GM12878 (cell line): ENCODE data around the gene FOXO1. TPM values are rescaled to one million over a fixed set of nuclear protein-coding genes. Genes with fewer than 3 reads are reported as not detected.

Experiments used
- ATAC-seq: fragments of 200-7000 bp; cut with Tn5 transposase; 3 replicates; pipeline ENCODE4 v1.9.1; 2020; ENCODE audit warnings: mild to moderate bottlenecking, moderate library complexity
- BruUV-seq: library from RNA; stranded (reverse); fragments of 400-500 nt; replicated peaks from 2 replicates; lab custom pipeline; 2021; lab: Mats Ljungman, UMichigan
- CTCF ChIA-PET: fragments of 300-600 bp; sonication (Branson Sonifier 250); formaldehyde crosslinking; extraction: SDS; loops from one replicate; lab custom pipeline; 2021; ENCODE audit warnings: inconsistent platforms; lab: Yijun Ruan, JAX
- POLR2A ChIA-PET: fragments of 350-600 bp; formaldehyde crosslinking; extraction: SDS; loops from one replicate; lab custom pipeline; 2021; ENCODE audit warnings: inconsistent platforms; lab: Charles Lee
- RAD21 ChIA-PET: fragments of 300-600 bp; sonication (Branson Sonifier 250); formaldehyde crosslinking; loops from one replicate; lab custom pipeline; 2023; ENCODE audit warnings: antibody characterized with exemption; ENCODE audit not compliant: unreplicated experiment; lab: Charles Lee
- SMC1A ChIA-PET: fragments of 300-600 bp; sonication (Branson Sonifier 250); formaldehyde crosslinking; loops from one replicate; lab custom pipeline; 2023; ENCODE audit not compliant: unreplicated experiment, uncharacterized antibody; lab: Charles Lee
- DNase-seq: peaks from one replicate; pipeline ENCODE4 v3.0.0-alpha.2; 2011; ENCODE audit warnings: low read depth, low spot score
- FAIRE-seq: peaks from 3 replicates; lab custom pipeline; 2011; peaks lifted over from hg19 to GRCh38; lab: Jason Lieb, UNC
- H2AFZ ChIP-seq: 2 replicates; pipeline ENCODE4 v1.6.0; 2011; ENCODE audit warnings: low read depth, low read length, control low read depth; ENCODE audit not compliant: control insufficient read depth
- H3K27ac ChIP-seq: 2 replicates; pipeline ENCODE4 v1.5.1; 2011; ENCODE audit warnings: control low read depth; ENCODE audit not compliant: control insufficient read depth, insufficient read depth
- H3K27me3 ChIP-seq, 2 experiments: replicated peaks in 1 of 2; 2 replicates each; pipeline versions ENCODE4 v1.6.0 to v1.6.1; 2011; ENCODE audit warnings: low read length in 1 of 2; ENCODE audit not compliant: control insufficient read depth in 2 of 2, insufficient read depth in 2 of 2
- H3K36me3 ChIP-seq, 2 experiments: 2 replicates each; pipeline ENCODE4 v1.5.1; 2011; ENCODE audit warnings: low read length in 1 of 2; ENCODE audit not compliant: control insufficient read depth in 2 of 2, insufficient read depth in 2 of 2
- H3K4me1 ChIP-seq: 2 replicates; pipeline ENCODE4 v1.6.1; 2011; ENCODE audit warnings: mild to moderate bottlenecking, low read length, moderate library complexity, mixed read lengths; ENCODE audit not compliant: control insufficient read depth, insufficient read depth
- H3K4me2 ChIP-seq: 2 replicates; pipeline ENCODE4 v1.6.0; 2011; ENCODE audit warnings: control low read depth; ENCODE audit not compliant: control insufficient read depth, insufficient read depth
- H3K4me3 ChIP-seq: fragments of 200-600 bp; sonication (generic); 2 replicates; pipeline ENCODE4 v1.5.1; 2016
- H3K79me2 ChIP-seq: 2 replicates; pipeline ENCODE4 v1.6.0; 2011; ENCODE audit warnings: low read length; ENCODE audit not compliant: control insufficient read depth, insufficient read depth
- H3K9ac ChIP-seq: 2 replicates; pipeline ENCODE4 v1.8.0; 2011; ENCODE audit warnings: low read length, control low read depth, mixed read lengths; ENCODE audit not compliant: control insufficient read depth, insufficient read depth
- H3K9me3 ChIP-seq: replicated peaks from 3 replicates; pipeline ENCODE4 v1.5.1; 2011; ENCODE audit warnings: mild to moderate bottlenecking, low read length; ENCODE audit not compliant: control insufficient read depth, insufficient read depth
- H4K20me1 ChIP-seq: 2 replicates; pipeline ENCODE4 v1.6.0; 2011; ENCODE audit not compliant: control insufficient read depth, insufficient read depth
- CBX3 ChIP-seq: fragments of 200-600 bp; sonication (generic); IDR thresholded peaks from 2 replicates; pipeline ENCODE4 v1.6.1; 2016; ENCODE audit warnings: low read depth, borderline replicate concordance
- CBX5 ChIP-seq: sonication (generic); IDR thresholded peaks from 2 replicates; pipeline ENCODE4 v1.6.1; 2016; ENCODE audit warnings: low read depth, moderate library complexity, mild to moderate bottlenecking, inconsistent platforms
- EZH2 ChIP-seq: IDR thresholded peaks from 2 replicates; pipeline ENCODE4 v1.6.1; 2012; ENCODE audit warnings: low read depth, mild to moderate bottlenecking, control low read depth, inconsistent platforms, low read length, borderline replicate concordance; ENCODE audit not compliant: control insufficient read depth
- NFXL1 ChIP-seq: fragments of 450-650 bp; IDR thresholded peaks from 2 replicates; pipeline ENCODE4 v1.6.1; 2017; ENCODE audit warnings: antibody characterized with exemption, mild to moderate bottlenecking, borderline replicate concordance
- NFYA ChIP-seq: IDR thresholded peaks from 2 replicates; pipeline ENCODE4 v1.6.1; 2011; ENCODE audit warnings: low read depth, mild to moderate bottlenecking, low read length, improper control_type of control experiment, borderline replicate concordance
- NR2F1 ChIP-seq: fragments of 450-650 bp; conservative IDR thresholded peaks from 2 replicates; pipeline ENCODE4 v1.6.1; 2017; ENCODE audit warnings: mild to moderate bottlenecking
- POLR2AphosphoS2 ChIP-seq: IDR thresholded peaks from 2 replicates; pipeline ENCODE4 v1.6.1; 2011; ENCODE audit warnings: low read depth, mild to moderate bottlenecking, low read length, improper control_type of control experiment, moderate library complexity
- RAD21 ChIP-seq: IDR thresholded peaks from 2 replicates; pipeline ENCODE4 v1.6.1; 2011; ENCODE audit warnings: mild to moderate bottlenecking, low read depth, low read length, moderate library complexity; ENCODE audit not compliant: insufficient read depth
- RUNX3 ChIP-seq: IDR thresholded peaks from 2 replicates; pipeline ENCODE4 v1.6.1; 2012; ENCODE audit warnings: low read length, inconsistent platforms
- SREBF1 ChIP-seq: IDR thresholded peaks from 2 replicates; pipeline ENCODE4 v1.6.1; 2012; ENCODE audit warnings: mild to moderate bottlenecking, low read length
- SREBF2 ChIP-seq: IDR thresholded peaks from 2 replicates; pipeline ENCODE4 v1.6.1; 2012; ENCODE audit warnings: mild to moderate bottlenecking, low read length
- YY1 ChIP-seq: IDR thresholded peaks from 2 replicates; pipeline ENCODE4 v1.6.1; 2011; ENCODE audit warnings: low read depth, mild to moderate bottlenecking, low read length
- ZNF217 ChIP-seq: fragments of 450-650 bp; IDR thresholded peaks from 2 replicates; pipeline ENCODE4 v1.6.1; 2017; ENCODE audit warnings: antibody characterized with exemption, mild to moderate bottlenecking
- WGBS: methylation state at CpG from one replicate; pipeline ENCODE4 v1.1.6; 2016; ENCODE audit warnings: low lambda C conversion rate; ENCODE audit not compliant: insufficient replicate concordance, insufficient coverage; ENCODE audit errors: missing lambda C conversion rate; 5-methylcytosine and 5-hydroxymethylcytosine counted together
- in situ Hi-C: fragments of 300-500 bp; cut with MboI; formaldehyde crosslinking; loops from 9 replicates; pipeline ENCODE4 v1.14.3; 2018; ENCODE audit warnings: mixed read lengths
- intact Hi-C: fragments of 100-400 bp; cut with micrococcal nuclease; formaldehyde crosslinking; loops from one replicate; pipeline ENCODE4 v1.14.2; 2022; ENCODE audit not compliant: unreplicated experiment
- polyA plus RNA-seq, 11 experiments: library from polyadenylated mRNA; depleted of rRNA in 4 of 11; unstranded in 6 of 11; stranded (reverse) in 5 of 11; fragments of >200 nt; fragmentation: Nextera tagmentation in 4 of 11; fragmentation: Illumina TruSeq in 1 of 11; extraction: Ambion mirVana in 4 of 11; extraction: Trizol in 1 of 11; gene quantifications; 1 replicate in 1 of 11; 2 replicates in 10 of 11; pipeline versions ENCODE4 v1.2.1 to v1.2.3, GENCODE V29; 2011 to 2016; ENCODE audit warnings: inconsistent platforms in 2 of 11, missing spikeins in 2 of 11, low read depth in 1 of 11
- total RNA-seq, 4 experiments: library from RNA; depleted of rRNA in 3 of 4; stranded (reverse); fragments of >200 nt in 3 of 4; fragmentation: Illumina TruSeq in 1 of 4; extraction: Trizol in 1 of 4; gene quantifications; 2 replicates each; pipeline versions ENCODE4 v1.2.1 to v1.2.3, GENCODE V29; 2013 to 2021
- TF ChIP-seq, protein P1 (sequence below): IDR thresholded peaks from 2 replicates; pipeline ENCODE4 v1.6.1; 2011; ENCODE audit warnings: low read depth, mild to moderate bottlenecking, low read length, moderate library complexity, borderline replicate concordance; ENCODE audit errors: extremely low read depth
- TF ChIP-seq, protein P2 (sequence below): fragments of 450-650 bp; formaldehyde crosslinking; IDR thresholded peaks from 2 replicates; pipeline ENCODE4 v1.4.0; 2022; ENCODE audit warnings: mild to moderate bottlenecking, moderate library complexity
- TF ChIP-seq, protein P3 (sequence below): IDR thresholded peaks from 2 replicates; pipeline ENCODE4 v1.6.1; 2011; ENCODE audit warnings: borderline replicate concordance, low read depth, mild to moderate bottlenecking, moderate library complexity, low read length; ENCODE audit not compliant: insufficient read depth, poor library complexity, severe bottlenecking
- TF ChIP-seq, protein P4 (sequence below): fragments of 450-650 bp; IDR thresholded peaks from 2 replicates; pipeline ENCODE4 v1.6.1; 2014; ENCODE audit warnings: mild to moderate bottlenecking

Gene FOXO1
- total and polyA plus RNA-seq, 10 of the 15 experiments (the other 5 are each of a cell fraction or from before 2014, with no cell fraction given): 0.58 to 8.3 (median 0.88) TPM

DNA sequence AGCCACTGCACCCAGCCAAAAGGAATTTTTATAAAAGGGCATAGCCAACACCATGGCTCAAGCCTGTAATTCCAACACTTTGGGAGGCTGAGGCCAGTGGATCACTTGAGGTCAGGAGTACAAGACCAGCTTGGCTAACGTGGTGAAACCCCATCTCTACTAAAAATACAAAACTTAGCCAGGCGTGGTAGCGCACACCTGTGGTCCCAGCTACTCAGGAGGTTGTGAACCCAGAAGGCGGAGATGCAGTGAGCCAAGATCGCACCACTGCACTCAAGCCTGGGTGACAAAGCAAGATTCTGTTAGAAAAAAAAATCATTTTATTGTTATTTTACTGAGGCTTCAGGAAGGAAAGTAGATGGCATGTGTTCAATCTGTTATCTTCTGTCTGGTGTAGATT lies 31.3 kb upstream of the FOXO1 start (continued):
- TF ChIP-seq, protein P1, sequence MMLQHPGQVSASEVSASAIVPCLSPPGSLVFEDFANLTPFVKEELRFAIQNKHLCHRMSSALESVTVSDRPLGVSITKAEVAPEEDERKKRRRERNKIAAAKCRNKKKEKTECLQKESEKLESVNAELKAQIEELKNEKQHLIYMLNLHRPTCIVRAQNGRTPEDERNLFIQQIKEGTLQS: no peak

DNA sequence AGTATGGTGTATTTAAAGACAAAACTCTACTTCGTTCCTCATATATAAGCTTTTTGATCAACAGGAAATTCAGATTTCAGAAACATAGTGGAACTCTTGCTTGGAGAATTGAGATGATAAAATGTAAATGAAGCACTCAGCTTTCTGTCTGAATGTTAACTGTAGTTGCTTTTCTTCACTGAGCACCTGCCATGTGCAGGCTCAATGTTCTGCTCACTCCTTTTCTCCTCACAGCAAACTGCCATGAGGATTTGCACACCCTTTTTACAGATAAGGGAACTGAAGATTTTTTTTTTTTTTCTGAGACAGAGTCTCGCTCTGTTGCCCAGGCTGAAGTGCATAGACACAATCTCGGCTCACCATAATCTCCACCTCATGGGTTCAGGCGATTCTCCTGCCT lies 28.0 kb upstream of the FOXO1 start:
- Histone ChIP-seq H3K9ac (no peak overlapping the region), H3K4me2 (no peak overlapping the region), H4K20me1 (no peaks in the 10 kb centered on the region), H2AFZ (no peak overlapping the region), H3K4me1 (peaks cover 22% of the 10 kb centered on the region), H3K9me3 (no peaks in the 10 kb centered on the region), H3K4me3 (no peak overlapping the region), H3K36me3 (no peaks in the 10 kb centered on the region)
- no TSS peak for BruUV-seq
- ChIA-PET CTCF (interaction anchor here (0.6 to 2.9 kb wide), 6 partner anchors 11 to 752 kb away, joined by 3 to 9 read pairs (median 4); no protein-coding TSS in a partner anchor), SMC1A (interaction anchor here (0.6 to 0.7 kb wide), 3 partner anchors 51 to 925 kb away, joined by 3 read pairs; no protein-coding TSS in a partner anchor), RAD21 (no interaction called here)
- ATAC-seq (no peak), FAIRE-seq (no peak)
- intact Hi-C loops (no loop called here), in situ Hi-C loops (loop anchor here (25.0 kb wide), 1 partner anchor 1632 kb away; no protein-coding TSS in a partner anchor)
- 37% methylated on average over 4 of the region's 4 CpGs for WGBS
- no peak for TF ChIP-seq POLR2AphosphoS2
- TF ChIP-seq, protein P2, sequence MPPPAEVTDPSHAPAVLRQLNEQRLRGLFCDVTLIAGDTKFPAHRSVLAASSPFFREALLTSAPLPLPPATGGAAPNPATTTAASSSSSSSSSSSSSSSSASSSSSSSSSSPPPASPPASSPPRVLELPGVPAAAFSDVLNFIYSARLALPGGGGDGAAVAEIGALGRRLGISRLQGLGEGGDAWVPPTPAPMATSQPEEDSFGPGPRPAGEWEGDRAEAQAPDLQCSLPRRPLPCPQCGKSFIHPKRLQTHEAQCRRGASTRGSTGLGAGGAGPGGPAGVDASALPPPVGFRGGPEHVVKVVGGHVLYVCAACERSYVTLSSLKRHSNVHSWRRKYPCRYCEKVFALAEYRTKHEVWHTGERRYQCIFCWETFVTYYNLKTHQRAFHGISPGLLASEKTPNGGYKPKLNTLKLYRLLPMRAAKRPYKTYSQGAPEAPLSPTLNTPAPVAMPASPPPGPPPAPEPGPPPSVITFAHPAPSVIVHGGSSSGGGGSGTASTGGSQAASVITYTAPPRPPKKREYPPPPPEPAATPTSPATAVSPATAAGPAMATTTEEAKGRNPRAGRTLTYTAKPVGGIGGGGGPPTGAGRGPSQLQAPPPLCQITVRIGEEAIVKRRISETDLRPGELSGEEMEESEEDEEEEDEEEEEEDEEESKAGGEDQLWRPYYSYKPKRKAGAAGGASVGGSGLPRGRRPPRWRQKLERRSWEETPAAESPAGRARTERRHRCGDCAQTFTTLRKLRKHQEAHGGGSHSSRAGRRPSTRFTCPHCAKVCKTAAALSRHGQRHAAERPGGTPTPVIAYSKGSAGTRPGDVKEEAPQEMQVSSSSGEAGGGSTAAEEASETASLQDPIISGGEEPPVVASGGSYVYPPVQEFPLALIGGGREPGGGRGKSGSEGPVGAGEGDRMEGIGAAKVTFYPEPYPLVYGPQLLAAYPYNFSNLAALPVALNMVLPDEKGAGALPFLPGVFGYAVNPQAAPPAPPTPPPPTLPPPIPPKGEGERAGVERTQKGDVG (CRISPR knock-in tag): no peak
- TF ChIP-seq, protein P3, sequence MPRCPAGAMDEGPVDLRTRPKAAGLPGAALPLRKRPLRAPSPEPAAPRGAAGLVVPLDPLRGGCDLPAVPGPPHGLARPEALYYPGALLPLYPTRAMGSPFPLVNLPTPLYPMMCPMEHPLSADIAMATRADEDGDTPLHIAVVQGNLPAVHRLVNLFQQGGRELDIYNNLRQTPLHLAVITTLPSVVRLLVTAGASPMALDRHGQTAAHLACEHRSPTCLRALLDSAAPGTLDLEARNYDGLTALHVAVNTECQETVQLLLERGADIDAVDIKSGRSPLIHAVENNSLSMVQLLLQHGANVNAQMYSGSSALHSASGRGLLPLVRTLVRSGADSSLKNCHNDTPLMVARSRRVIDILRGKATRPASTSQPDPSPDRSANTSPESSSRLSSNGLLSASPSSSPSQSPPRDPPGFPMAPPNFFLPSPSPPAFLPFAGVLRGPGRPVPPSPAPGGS: no peak
- TF ChIP-seq SREBF1: no peak
- no peak for TF ChIP-seq NR2F1
- no peak for TF ChIP-seq ZNF217
- no peak for TF ChIP-seq YY1
- TF ChIP-seq RAD21: no peak
- TF ChIP-seq, protein P4, sequence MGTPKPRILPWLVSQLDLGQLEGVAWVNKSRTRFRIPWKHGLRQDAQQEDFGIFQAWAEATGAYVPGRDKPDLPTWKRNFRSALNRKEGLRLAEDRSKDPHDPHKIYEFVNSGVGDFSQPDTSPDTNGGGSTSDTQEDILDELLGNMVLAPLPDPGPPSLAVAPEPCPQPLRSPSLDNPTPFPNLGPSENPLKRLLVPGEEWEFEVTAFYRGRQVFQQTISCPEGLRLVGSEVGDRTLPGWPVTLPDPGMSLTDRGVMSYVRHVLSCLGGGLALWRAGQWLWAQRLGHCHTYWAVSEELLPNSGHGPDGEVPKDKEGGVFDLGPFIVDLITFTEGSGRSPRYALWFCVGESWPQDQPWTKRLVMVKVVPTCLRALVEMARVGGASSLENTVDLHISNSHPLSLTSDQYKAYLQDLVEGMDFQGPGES: no peak
- TF ChIP-seq EZH2: no peak
- no peak for TF ChIP-seq CBX3
- TF ChIP-seq SREBF2: no peak
- TF ChIP-seq NFYA: no peak
- no peak for TF ChIP-seq NFXL1
- no peak for TF ChIP-seq CBX5
- no peak for TF ChIP-seq RUNX3
- TF ChIP-seq, all 136 proteins: peak for 0
- H3K27me3 ChIP-seq: no peaks in the 10 kb centered on the region
- POLR2A ChIA-PET: no interaction called here
- no peaks in the 10 kb centered on the region for H3K79me2 ChIP-seq
- no peak overlapping the region for H3K27ac ChIP-seq
- DNase-seq: no peak
